ENCODE data around the gene SORCS3.

The SORCS3 gene

GRCh38 chr10:104844073-104844472 lies 203.0 kb downstream of the SORCS3 start:
- no peak for DNase-seq (ENCODE audit: low read depth in 2 of 2)

DNA sequence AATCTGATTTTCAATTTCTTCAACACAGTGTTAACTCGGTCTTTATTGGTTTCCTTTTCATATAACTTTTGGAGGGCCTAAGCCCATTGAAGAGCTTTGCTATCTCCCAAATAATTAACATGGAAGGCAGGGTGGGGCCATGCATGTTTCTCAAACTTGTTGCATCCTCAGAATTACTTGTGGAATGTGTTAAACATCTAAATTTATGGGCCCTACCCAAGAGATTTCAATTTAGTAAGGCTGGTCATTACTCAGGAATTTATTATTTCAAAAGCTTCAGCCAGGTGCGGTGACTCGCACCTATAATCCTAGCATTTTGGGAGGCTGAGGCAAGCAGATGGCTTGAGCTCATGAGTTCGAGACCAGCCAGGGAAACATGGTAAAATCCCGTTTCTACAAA lies 208.9 kb downstream of the SORCS3 start:
- no peak for DNase-seq (ENCODE audit: low read depth in 2 of 2)

GRCh38 chr10:104867966-104868598 lies 227.0 kb downstream of the SORCS3 start:
- no peak for DNase-seq (ENCODE audit: low read depth in 2 of 2)

- no peak for DNase-seq (ENCODE audit: low read depth in 2 of 2)
These were observed 231.6 kb downstream of the SORCS3 start for GRCh38 chr10:104872691-104873090.

GRCh38 chr10:104873161-104873560 lies 232.1 kb downstream of the SORCS3 start:
- DNase-seq (ENCODE audit: low read depth in 2 of 2) = no peak

DNA sequence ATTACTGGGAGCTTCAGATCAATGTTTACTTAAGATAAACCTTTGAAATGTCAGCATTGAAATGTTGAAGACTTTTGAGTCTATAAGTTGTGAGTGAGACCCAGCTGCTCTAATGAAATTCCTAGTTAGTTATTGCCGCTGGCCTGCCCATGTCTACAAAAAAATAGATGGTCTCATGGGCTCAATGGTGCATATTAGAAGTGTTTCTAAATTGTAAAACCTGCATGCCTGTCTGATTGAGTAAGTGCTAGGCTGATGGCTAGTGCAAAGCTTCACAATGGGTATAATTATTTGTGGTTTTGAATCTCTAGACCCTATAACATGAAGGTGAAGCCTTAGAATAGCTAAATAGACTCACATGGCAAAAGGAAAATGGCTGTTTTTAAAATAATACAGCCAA lies 234.5 kb downstream of the SORCS3 start:
- DNase-seq (ENCODE audit: low read depth in 2 of 2) = no peak

DNA sequence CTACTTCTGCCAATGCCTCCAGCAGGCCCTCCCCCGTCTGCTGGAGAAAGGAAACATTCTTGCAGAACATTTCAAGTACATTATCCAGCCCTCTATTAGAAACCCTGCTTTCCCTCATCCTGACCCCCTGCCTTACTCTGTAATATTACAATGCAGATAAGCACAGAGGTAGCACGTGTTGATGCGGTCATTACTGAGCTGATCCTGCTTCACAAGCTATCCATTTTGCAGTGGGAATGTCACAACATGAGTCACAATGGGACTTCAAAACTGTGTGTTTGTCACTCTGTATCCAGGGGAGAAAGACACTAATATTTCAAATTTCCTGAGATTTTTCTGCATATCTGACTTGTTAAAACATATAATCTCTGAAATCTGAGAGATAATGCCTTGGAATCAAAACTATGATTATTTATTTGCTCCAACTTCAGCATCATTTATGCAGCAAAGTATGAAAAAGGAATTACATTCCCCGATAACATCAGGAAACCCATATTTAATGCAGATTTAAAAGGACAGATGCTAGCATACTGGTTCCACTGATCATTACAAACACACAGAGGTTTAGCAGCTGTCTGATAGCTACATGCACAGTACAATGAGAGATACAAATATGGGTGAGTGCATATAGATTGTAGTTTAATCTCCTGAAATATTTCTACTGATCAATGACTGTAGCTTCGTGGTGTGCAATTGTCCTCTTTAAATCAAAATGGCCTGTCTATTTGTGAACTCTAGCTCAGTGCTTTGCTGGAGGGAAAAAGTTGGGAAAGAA lies 239.7 kb downstream of the SORCS3 start:
- no peak for DNase-seq (ENCODE audit: low read depth in 2 of 2)

DNA sequence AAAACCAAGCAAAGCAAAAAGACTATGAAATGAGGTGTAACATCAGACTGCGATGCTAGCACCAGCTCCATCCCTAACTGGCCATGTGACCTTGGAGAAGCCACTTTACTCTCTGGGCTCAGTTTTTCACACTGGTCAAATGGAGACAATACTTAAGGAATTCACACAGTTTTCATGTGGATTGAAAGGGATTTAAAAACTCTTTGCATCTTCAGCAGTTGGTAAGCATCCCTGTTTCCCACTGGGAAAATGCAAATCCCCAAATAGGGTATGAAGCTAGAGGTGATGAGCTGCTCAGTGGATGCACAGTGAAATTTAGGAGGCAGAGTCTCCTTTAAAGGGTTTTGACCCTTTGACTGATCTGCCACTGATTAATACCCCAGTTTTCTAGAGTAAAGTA lies 240.7 kb downstream of the SORCS3 start:
- no peak for DNase-seq (ENCODE audit: low read depth in 2 of 2)

GRCh38 chr10:104892879-104893617 lies 252.0 kb downstream of the SORCS3 start:
- no peak for DNase-seq (ENCODE audit: low read depth in 2 of 2)

DNA sequence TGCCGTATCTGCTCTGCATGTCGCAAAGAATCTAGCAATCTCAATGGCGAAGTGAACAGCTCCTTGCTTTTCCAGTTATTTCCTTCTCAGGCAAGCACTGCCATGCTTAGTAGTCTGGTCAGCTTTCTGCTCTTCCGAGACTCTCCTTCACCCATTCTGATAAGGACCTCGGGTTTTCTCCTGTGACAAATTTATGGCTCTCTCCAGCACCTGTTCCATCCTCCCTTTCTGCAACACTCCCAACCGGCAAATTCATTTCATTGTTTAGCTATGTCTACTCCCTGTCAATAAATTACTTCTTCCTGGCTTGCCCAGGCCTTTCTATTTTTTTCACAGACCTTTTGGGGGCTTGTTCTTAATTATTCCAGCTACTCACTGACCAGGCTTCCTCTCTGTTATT lies 252.6 kb downstream of the SORCS3 start:
- no peak for DNase-seq (ENCODE audit: low read depth in 2 of 2)

GRCh38 chr10:104894681-104895080 lies 253.6 kb downstream of the SORCS3 start:
- DNase-seq (ENCODE audit: low read depth in 2 of 2) = no peak

GRCh38 chr10:104895541-104895940 lies 254.5 kb downstream of the SORCS3 start:
- DNase-seq (ENCODE audit: low read depth in 2 of 2) = no peak

GRCh38 chr10:104895981-104896380 lies 254.9 kb downstream of the SORCS3 start:
- DNase-seq (ENCODE audit: low read depth in 2 of 2) = no peak

GRCh38 chr10:104897696-104898095 lies 256.6 kb downstream of the SORCS3 start:
- DNase-seq (ENCODE audit: low read depth in 2 of 2) = no peak

DNA sequence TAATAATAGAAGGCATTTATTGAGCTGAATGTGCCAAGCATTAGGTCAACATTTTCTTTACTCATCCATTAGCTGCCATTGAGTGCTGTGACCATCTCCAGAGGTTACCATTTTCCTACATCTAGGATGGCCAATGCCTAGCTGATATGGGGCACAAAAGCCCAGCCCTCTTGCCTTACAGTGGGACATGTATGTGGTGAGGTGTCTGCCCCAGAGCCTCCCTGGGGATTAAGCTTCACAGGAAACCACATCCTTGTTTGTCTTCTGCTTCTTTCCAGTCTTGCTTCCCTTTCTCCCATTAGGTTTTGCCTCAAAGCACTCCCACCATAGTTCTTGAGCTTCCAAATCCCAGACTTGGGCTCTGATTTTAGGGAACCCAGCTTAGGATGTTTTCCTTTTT lies 258.7 kb downstream of the SORCS3 start:
- no peak for DNase-seq (ENCODE audit: low read depth in 2 of 2)

DNA sequence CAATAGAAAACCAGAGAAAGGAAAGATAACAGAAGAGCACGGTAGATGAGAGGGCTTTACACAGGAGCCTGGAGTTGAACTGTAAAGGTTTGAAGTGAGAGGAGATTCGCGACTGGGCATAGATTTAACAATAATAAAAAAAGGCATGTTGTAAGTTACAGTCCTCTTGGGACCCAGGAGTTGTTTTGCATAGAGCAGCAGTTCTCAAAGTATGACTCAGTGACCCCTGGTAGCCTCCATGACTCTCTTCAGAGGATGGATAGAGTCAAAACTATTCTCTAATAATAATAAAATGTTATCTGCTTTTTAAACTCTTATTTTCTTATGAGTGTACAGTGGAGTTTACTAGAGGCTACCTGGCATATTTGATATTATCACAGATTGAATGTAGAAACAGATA lies 262.3 kb downstream of the SORCS3 start:
- no peak for DNase-seq (ENCODE audit: low read depth in 2 of 2)

GRCh38 chr10:104904753-104905323 lies 263.7 kb downstream of the SORCS3 start:
- no peak for DNase-seq (ENCODE audit: low read depth in 2 of 2)

- DNase-seq (ENCODE audit: low read depth in 2 of 2) = no peak
These were observed 265.0 kb downstream of the SORCS3 start for GRCh38 chr10:104906112-104906511.

GRCh38 chr10:104907521-104907920 lies 266.4 kb downstream of the SORCS3 start:
- DNase-seq (ENCODE audit: low read depth in 2 of 2) = no peak

- no peak for DNase-seq (ENCODE audit: low read depth in 2 of 2)
These were observed 267.5 kb downstream of the SORCS3 start for GRCh38 chr10:104908581-104908980.

- no peak for DNase-seq (ENCODE audit: low read depth in 2 of 2)
These were observed 269.6 kb downstream of the SORCS3 start for GRCh38 chr10:104910712-104911111.

DNA sequence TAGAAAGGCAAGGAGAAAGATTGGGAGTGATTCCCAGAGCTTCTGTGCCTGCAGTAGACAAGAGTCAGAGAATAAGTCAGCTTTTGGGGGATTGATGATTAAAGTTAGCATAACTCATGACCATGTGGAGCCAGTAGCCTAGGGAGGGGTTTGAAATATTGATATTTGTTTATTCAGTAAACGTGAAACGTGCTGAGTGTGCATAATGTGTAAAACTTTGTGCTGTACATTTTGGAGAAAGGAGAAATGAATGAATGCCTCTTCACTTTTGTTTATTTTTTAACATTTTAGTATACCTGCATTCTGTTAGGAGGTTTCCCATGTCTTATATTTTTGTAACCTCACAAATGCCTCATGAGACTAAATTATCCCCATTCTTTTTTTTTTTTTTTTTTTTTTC lies 272.3 kb downstream of the SORCS3 start:
- DNase-seq (ENCODE audit: low read depth in 2 of 2) = no peak

- no peak for DNase-seq (ENCODE audit: low read depth in 2 of 2)
These were observed 279.4 kb downstream of the SORCS3 start for GRCh38 chr10:104920476-104920875.
